ENCODE data around the gene N4BP2.

N4BP2 gene

GRCh38 chr4:40194602-40195161, 138.0 kb downstream of the N4BP2 start:
- DNase-seq: no peak

GRCh38 chr4:40195182-40196177, 138.8 kb downstream of the N4BP2 start:
- no peak for DNase-seq

GRCh38 chr4:40196272-40196671, 139.6 kb downstream of the N4BP2 start:
- DNase-seq: no peak

GRCh38 chr4:40196724-40197281, 140.2 kb downstream of the N4BP2 start, which contains the start of gene RHOH:
Gene RHOH (plus strand): TSS chr4:40197031. CDS start chr4:40243387, 46,356 bp downstream.
- no peak for DNase-seq

- DNase-seq: no peak
These were observed 141.4 kb downstream of the N4BP2 start for GRCh38 chr4:40197879-40198689.

- DNase-seq: no peak
These were observed 142.6 kb downstream of the N4BP2 start for GRCh38 chr4:40199179-40199670.

GRCh38 chr4:40199999-40200874, 143.6 kb downstream of the N4BP2 start:
- no peak for DNase-seq

GRCh38 chr4:40200875-40201801, 144.5 kb downstream of the N4BP2 start:
- peak; percentile 42 for DNase-seq

GRCh38 chr4:40201898-40202297, 145.2 kb downstream of the N4BP2 start:
- DNase-seq: no peak

- no peak for DNase-seq
These were observed 145.8 kb downstream of the N4BP2 start for GRCh38 chr4:40202474-40202873.

GRCh38 chr4:40204507-40205258, 148.0 kb downstream of the N4BP2 start:
- no peak for DNase-seq

GRCh38 chr4:40205259-40206198, 148.9 kb downstream of the N4BP2 start:
- no peak for DNase-seq

GRCh38 chr4:40206426-40206825, 149.8 kb downstream of the N4BP2 start:
- no peak for DNase-seq

Data from NCI-H2029 (cell line).